Loucy (cell line): ENCODE measurements around the gene KLHL41.

Experiments
- H2AFZ ChIP-seq: fragments of 200-600 bp; sonication (generic); 2 replicates; pipeline ENCODE4 v1.6.0; 2016; ENCODE audit warnings: antibody characterized with exemption, mild to moderate bottlenecking, low read length, moderate library complexity
- H3F3A ChIP-seq: fragments of 200-600 bp; 2 replicates; pipeline ENCODE4 v1.6.0; 2016; ENCODE audit warnings: antibody characterized with exemption, low read depth, mild to moderate bottlenecking
- H3K27me3 ChIP-seq: fragments of 200-600 bp; sonication (generic); 2 replicates; pipeline ENCODE4 v1.6.1; 2014; ENCODE audit warnings: low read length, mild to moderate bottlenecking; ENCODE audit not compliant: insufficient read depth, poor library complexity, severe bottlenecking
- H3K36me3 ChIP-seq: fragments of 200-600 bp; sonication (generic); 2 replicates; pipeline ENCODE4 v1.6.1; 2016; ENCODE audit warnings: low read length; ENCODE audit not compliant: insufficient read depth
- H3K4me1 ChIP-seq: fragments of 200-600 bp; sonication (generic); 2 replicates; pipeline ENCODE4 v1.5.1; 2014; ENCODE audit warnings: low read length, mild to moderate bottlenecking; ENCODE audit not compliant: insufficient read depth, poor library complexity, severe bottlenecking
- H3K4me2 ChIP-seq: fragments of 200-600 bp; sonication (generic); 2 replicates; pipeline ENCODE4 v1.6.0; 2014; ENCODE audit warnings: antibody characterized with exemption, low read length, low read depth, mild to moderate bottlenecking; ENCODE audit not compliant: poor library complexity, severe bottlenecking
- H3K4me3 ChIP-seq: fragments of 200-600 bp; sonication (generic); 2 replicates; pipeline ENCODE4 v1.5.1; 2014; ENCODE audit warnings: low read length, mild to moderate bottlenecking, mixed read lengths; ENCODE audit not compliant: poor library complexity, severe bottlenecking
- H3K79me2 ChIP-seq: fragments of 200-600 bp; sonication (generic); 2 replicates; pipeline ENCODE4 v1.6.1; 2014; ENCODE audit warnings: low read length; ENCODE audit not compliant: insufficient read depth
- H3K9ac ChIP-seq: fragments of 200-600 bp; sonication (generic); 2 replicates; pipeline ENCODE4 v1.6.0; 2014; ENCODE audit warnings: mild to moderate bottlenecking, low read depth, low read length, moderate library complexity; ENCODE audit not compliant: poor library complexity, severe bottlenecking
- H3K9me2 ChIP-seq: fragments of 200-600 bp; sonication (generic); replicated peaks from 2 replicates; pipeline ENCODE4 v1.6.1; 2016; ENCODE audit warnings: low read depth, low read length, mixed read lengths
- H3K9me3 ChIP-seq: fragments of 200-600 bp; sonication (generic); 2 replicates; pipeline ENCODE4 v1.6.1; 2014; ENCODE audit warnings: mild to moderate bottlenecking, antibody characterized with exemption, low read length, low read depth; ENCODE audit not compliant: insufficient read depth
- H4K20me1 ChIP-seq: fragments of 200-600 bp; sonication (generic); 2 replicates; pipeline ENCODE4 v1.6.0; 2014; ENCODE audit warnings: antibody characterized with exemption, low read length, mild to moderate bottlenecking; ENCODE audit not compliant: insufficient read depth, poor library complexity, severe bottlenecking
- EZH2phosphoT487 ChIP-seq: fragments of 200-600 bp; IDR thresholded peaks from 2 replicates; pipeline ENCODE4 v1.6.1; 2018; ENCODE audit warnings: antibody characterized with exemption, mild to moderate bottlenecking, moderate library complexity, borderline replicate concordance
- TF ChIP-seq, protein P1 (sequence below): fragments of 200-600 bp; sonication (generic); conservative IDR thresholded peaks from 2 replicates; pipeline ENCODE4 v1.5.1; 2014; ENCODE audit warnings: mild to moderate bottlenecking, antibody characterized with exemption, low read length

Gene KLHL41

DNA sequence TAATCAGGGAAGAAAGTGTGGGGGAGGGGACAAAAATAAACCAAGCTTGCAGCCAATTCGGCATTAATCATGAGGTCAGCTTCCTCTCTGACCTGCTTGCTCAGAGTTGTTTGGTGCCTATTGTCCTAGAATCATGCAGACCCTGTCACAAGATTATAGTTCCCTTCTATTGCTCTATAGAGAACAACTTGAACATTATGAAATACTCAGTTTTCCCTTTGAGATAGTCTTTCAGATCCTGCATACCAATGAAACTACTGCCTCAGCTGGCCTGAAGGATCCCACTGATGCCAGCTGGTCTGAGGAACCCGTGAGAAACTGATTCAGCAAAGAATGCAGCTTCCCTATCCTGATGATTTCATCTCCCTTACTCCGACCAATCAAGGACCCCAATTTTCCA lies 31.2 kb upstream of the KLHL41 start:
- Histone ChIP-seq H3K4me1 (peaks cover 9% of the 10 kb centered on the region), H3K79me2 (no peaks in the 10 kb centered on the region), H3K36me3 (no peaks in the 10 kb centered on the region), H3K27me3 (no peaks in the 10 kb centered on the region), H3F3A (no peaks in the 10 kb centered on the region), H3K4me3 (no peak overlapping the region), H2AFZ (peak overlapping the region; percentile 100; the same call in 1 of the 2 replicates), H4K20me1 (no peaks in the 10 kb centered on the region), H3K4me2 (no peak overlapping the region), H3K9me3 (no peaks in the 10 kb centered on the region), H3K9me2 (no peaks in the 10 kb centered on the region), H3K9ac (no peak overlapping the region)
- TF ChIP-seq, protein P1, sequence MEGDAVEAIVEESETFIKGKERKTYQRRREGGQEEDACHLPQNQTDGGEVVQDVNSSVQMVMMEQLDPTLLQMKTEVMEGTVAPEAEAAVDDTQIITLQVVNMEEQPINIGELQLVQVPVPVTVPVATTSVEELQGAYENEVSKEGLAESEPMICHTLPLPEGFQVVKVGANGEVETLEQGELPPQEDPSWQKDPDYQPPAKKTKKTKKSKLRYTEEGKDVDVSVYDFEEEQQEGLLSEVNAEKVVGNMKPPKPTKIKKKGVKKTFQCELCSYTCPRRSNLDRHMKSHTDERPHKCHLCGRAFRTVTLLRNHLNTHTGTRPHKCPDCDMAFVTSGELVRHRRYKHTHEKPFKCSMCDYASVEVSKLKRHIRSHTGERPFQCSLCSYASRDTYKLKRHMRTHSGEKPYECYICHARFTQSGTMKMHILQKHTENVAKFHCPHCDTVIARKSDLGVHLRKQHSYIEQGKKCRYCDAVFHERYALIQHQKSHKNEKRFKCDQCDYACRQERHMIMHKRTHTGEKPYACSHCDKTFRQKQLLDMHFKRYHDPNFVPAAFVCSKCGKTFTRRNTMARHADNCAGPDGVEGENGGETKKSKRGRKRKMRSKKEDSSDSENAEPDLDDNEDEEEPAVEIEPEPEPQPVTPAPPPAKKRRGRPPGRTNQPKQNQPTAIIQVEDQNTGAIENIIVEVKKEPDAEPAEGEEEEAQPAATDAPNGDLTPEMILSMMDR: no peak
- TF ChIP-seq EZH2phosphoT487: no peak

- peak overlapping the region; percentile 80 for H3K4me2 ChIP-seq
Observed at GRCh38 chr2:169478745-169479256, 30.7 kb upstream of the KLHL41 start.

DNA sequence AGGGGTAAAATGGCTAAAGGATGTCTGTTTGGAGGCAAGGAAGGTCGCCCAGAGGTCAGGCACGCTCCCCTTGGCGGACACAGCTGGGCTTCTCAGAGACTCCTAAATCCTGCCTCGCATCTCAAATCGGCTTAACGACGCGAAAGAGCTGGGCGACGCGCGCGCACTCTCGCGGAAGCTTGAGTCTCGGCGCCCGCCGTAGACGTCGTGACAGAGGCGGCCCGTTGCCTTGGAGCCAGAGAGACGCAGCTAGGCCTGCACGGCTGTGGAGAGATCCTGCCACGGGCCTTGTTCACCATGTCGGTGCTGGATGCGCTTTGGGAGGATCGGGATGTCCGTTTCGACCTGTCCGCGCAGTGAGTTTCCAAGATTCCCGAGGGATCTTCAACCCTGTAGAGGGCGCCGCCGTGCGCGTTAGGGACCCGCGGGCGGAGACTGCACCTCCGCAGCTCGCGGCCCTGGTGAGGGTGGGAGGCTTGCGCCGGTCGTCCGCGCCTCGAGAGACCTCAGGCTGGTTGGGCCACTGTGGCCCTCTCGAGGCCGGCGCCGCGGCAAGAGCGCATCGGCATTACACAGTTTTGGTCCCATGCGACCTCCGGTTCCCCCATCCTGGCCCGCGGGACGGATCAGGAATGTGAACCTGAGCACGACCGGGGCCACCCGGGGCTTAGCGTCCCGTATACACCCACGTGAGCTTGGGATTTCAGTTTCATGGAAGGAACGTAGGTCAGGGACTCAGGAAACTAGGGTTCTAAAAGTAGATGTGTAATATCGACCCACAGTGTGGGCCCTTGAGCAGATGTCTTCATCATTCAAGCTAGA lies 30.0 kb upstream of the KLHL41 start, which contains the start of gene BBS5:
TSS of gene BBS5 (plus strand) at position 238 of the 822 bp plus-strand sequence. CDS start at position 298, 60 bp downstream.
- Histone ChIP-seq H2AFZ (peak within 1 kb of the TSS; percentile 100), H3K9me3 (no peaks in the 10 kb centered on the region), H3K79me2 (no peaks in the 10 kb centered on the region), H3K9me2 (no peaks in the 10 kb centered on the region), H3K4me2 (peak within 1 kb of the TSS; percentile 80), H3K27me3 (no peaks in the 10 kb centered on the region), H4K20me1 (no peaks in the 10 kb centered on the region), H3K36me3 (no peaks in the 10 kb centered on the region), H3K9ac (peak within 1 kb of the TSS; percentile 72), H3K4me3 (peak within 1 kb of the TSS; percentile 93), H3K4me1 (peaks cover 9% of the 10 kb centered on the region), H3F3A (no peaks in the 10 kb centered on the region)
- TF ChIP-seq, protein P1: peak; percentile 70
- TF ChIP-seq EZH2phosphoT487: no peak

More at GRCh38 chr2:169478745-169479256, 30.7 kb upstream of the KLHL41 start:
- TF ChIP-seq EZH2phosphoT487: no peak
- TF ChIP-seq, protein P1: no peak
- H3F3A ChIP-seq: no peaks in the 10 kb centered on the region
- peak overlapping the region; percentile 93 for H3K4me3 ChIP-seq
- no peaks in the 10 kb centered on the region for H3K36me3 ChIP-seq
- no peaks in the 10 kb centered on the region for H3K79me2 ChIP-seq
- H3K27me3 ChIP-seq: no peaks in the 10 kb centered on the region
- no peaks in the 10 kb centered on the region for H3K9me3 ChIP-seq
- H3K9ac ChIP-seq: peak overlapping the region; percentile 72
- H4K20me1 ChIP-seq: no peaks in the 10 kb centered on the region
- peaks cover 9% of the 10 kb centered on the region for H3K4me1 ChIP-seq
- no peaks in the 10 kb centered on the region for H3K9me2 ChIP-seq
- H2AFZ ChIP-seq: peak overlapping the region; percentile 100
